GM19025 (cell line): ENCODE measurements around the gene NACC2.

Source experiments
- ATAC-seq: cut with Tn5 transposase; IDR thresholded peaks from one replicate; pipeline ENCODE4 v1.9.1; 2021; ENCODE audit warnings: mild to moderate bottlenecking, low read depth, moderate library complexity; ENCODE audit not compliant: unreplicated experiment

Gene NACC2

DNA sequence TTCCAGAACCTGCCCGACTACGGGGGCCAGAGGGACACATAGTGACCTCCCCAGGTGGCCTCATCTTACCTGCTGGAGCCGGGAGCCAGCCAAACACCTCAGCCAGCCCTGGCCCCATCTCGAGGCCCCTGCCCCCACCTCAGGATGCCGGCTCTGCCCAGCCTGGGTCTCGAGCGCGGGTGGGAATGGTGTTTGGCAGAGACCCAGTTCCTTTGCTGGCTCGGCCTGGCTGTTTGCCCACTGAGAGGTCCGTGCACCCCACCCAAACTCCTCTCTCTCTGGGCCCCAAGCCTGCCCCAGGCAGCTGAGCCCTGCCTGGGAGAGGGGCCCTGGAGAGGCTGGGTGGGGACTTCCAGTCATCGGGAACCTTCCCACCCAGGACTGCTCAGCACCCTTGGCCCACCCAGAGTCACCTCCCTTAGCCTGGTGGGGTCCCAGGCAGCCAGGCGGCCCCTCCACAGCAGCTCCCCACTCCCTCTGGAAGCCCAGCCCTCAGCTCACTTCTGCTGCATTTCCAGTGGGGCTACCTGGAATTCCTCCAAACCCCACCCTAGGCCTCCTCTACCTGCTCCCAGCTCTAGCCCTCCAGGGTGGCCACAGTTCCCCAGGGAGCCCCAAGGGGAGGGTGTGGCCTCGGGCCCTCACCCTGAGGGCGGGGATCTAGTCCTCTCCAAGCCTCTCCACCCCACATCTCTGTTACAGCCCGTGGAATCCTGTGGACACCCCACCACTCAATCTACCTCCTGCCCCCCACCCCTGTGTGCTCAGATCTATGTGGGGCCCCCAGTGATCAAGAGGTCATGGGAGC lies 91.5 kb downstream of the NACC2 start:
- no peak for ATAC-seq

- ATAC-seq: no peak
Measured at GRCh38 chr9:136002881-136003280, 92.2 kb downstream of the NACC2 start.

DNA sequence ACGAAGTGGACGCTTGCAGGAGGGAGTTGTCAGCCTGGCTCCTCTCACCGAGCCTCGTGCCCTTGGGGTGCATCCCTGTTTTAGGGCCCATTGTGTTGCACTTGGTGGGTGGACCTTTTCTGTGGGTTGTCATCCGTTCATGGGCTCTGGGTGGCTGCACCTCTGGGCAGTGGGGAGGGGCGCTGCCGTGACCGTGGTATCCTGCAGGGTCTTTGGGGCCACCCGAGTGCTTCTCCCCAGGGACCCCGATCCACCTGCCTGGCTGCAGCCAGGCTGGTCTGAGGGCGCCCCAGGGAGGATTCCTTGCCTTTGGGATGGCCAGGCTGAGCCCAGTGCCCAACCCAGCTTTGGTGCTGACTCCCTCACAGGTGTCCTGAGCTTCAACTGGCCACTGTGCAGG lies 92.9 kb downstream of the NACC2 start:
- ATAC-seq: no peak

DNA sequence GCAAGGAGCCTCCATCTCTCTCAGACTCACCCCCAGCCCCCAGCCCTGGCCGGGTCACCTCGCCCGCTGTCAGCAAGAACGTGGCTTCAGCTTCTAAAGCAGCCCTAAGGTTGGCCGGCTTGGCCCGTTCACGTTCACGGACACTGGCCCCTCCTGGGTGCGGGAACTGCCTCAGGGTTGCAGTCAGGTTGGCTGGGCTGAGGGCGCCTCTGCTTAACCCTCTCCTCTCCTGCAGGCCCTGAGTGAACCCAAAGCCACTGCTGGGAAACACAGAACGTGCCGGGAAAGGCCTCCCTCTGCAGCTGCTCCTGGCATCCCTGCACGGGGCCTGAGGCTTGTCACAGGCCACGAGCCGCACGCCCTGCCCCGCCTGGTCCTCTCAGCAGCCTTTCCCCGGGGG lies 93.9 kb downstream of the NACC2 start:
- no peak for ATAC-seq

GRCh38 chr9:135998410-135999071 lies 96.5 kb downstream of the NACC2 start:
- no peak for ATAC-seq

- ATAC-seq: no peak
Measured at GRCh38 chr9:135998016-135998380, 97.1 kb downstream of the NACC2 start.

GRCh38 chr9:135997090-135998015 lies 97.7 kb downstream of the NACC2 start:
- ATAC-seq: no peak

- no peak for ATAC-seq
Measured at GRCh38 chr9:135995816-135996215, 99.3 kb downstream of the NACC2 start.

DNA sequence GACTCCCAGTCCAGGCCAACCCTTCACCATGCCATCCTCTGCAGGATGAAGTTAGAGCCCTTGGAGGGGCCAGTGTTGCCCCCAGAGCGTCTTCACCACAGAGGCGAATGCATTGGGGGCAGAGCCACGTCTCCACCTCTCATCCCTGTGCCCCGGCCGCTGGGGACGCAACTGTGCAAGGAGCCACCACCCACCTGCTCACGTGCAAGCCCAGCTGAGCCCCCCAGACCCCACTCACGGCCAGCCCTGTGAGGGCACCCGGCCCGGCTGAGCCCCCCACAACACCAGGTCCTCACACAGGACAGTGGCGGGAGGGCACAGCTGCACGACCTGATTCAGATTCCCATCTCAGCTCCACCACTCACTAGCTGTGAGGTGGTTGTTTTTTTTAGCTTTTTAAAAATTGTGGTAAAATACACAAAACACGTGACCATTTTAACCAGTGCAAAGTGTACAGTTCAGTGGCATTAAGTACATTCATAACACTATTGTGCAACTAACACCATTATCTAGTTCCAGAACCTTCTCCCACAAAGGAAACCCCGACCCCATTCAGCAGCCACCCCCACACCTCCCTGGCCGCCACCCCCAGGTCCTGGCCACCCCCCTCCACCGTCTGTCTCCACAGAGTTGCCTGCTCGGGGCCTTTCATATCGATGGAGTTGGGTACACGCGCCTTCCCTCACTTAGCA lies 100.4 kb downstream of the NACC2 start:
- ATAC-seq: no peak

- no peak for ATAC-seq
Measured at GRCh38 chr9:135993765-135994500, 101.2 kb downstream of the NACC2 start.

- no peak for ATAC-seq
Measured at GRCh38 chr9:135993409-135993742, 101.7 kb downstream of the NACC2 start.

GRCh38 chr9:135992486-135993408 lies 102.3 kb downstream of the NACC2 start:
- no peak for ATAC-seq

- no peak for ATAC-seq
Measured at GRCh38 chr9:135991771-135992170, 103.3 kb downstream of the NACC2 start.

- ATAC-seq: no peak
Measured at GRCh38 chr9:135990468-135991429, 104.3 kb downstream of the NACC2 start.

GRCh38 chr9:135989722-135990467 lies 105.2 kb downstream of the NACC2 start:
- no peak for ATAC-seq

- ATAC-seq: no peak
Measured at GRCh38 chr9:135989157-135989556, 105.9 kb downstream of the NACC2 start.

DNA sequence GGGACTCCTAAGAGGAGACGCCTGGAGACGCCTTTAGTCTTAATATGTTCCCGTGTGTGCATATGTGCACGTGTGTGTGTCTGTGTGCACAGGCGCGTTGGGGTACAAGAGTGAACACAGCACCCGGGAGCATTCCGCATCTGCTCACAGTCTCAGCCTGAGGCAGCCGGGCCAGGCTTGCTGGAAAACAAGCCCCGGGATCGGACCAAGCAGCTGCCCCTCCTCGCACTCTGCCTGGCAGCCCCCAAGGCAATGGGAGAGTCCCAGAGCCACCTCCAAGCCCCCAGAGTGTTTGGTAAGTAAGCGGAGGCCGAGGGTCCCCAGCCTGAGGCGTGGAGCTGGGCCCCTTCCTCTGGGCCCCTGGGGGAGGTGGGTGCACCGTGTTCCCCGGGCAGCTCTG lies 106.6 kb downstream of the NACC2 start:
- ATAC-seq: no peak
